C1 segment of cervical spinal cord (tissue), 14 donors: ENCODE measurements around the gene RHOD.

Experiments used
- DNase-seq, 14 donors: peaks; one replicate each; lab custom pipeline; 2025; lab: John Stamatoyannopoulos, UW

The RHOD gene

DNA sequence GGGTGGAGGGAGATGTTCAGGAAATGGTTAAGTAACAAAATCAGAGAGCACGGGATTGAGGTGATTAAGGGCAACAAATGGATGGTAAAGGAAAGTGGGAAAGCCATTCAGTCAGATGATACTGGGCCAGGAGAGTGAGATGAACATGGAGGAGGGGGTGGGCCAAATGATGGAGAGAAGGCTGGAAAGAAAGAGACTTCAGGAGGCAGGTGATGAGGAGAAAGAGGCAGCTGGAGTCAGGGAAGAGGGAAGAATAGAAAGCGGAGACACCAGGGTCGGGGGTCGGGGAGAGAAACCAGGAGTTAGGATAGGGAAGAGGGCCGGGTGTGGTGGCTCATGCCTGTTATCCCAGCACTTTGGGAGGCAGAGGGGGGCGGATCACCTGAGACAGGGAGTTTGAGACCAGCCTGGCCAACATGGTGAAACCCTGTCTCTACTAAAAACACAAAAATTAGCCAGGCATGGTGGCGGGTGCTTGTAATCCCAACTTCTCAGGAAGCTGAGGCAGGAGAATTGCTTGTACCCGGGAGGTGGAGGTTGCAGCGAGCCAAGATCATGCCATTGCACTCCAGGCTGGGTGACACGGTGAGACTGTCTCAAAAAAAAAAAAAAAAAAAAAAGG, 57.7 kb downstream of the RHOD start:
- DNase-seq, result no peak

DNA sequence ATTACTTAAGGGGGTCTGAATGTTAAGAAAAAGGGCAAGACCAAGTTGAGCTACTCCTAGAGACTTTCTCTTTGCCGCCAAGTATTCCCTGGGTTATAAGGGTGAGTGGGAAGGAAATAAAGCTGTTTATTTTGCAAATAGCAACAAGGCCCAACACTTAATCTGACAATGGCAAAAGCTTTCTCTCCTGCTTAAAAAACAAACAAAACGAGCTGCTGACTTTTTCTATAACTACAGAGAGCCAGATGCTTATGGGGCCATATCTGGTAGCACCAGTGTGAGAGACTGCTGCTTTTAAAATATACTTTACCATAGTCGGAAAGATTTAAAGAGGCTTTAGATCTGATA, 60.1 kb downstream of the RHOD start:
- no peak for DNase-seq

DNA sequence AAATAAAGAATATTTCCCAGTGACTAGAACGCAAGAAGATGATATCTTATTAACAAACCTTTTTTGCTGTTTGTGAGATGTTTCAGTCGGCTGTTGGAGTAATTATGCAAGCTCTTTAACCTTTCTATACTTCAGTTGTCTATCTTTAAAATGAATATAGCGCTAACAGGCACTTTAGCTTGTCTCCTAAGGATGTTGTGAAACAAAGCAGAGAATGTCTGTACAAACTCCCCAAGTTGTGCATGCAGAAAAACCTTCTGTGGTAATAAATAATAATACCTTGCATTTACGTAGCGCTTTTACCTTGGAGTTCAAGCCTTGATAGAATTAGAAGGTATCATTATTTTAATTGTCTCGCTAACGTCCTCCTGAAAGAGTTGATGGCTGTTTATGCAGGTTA, 60.5 kb downstream of the RHOD start:
- no peak for DNase-seq

DNA sequence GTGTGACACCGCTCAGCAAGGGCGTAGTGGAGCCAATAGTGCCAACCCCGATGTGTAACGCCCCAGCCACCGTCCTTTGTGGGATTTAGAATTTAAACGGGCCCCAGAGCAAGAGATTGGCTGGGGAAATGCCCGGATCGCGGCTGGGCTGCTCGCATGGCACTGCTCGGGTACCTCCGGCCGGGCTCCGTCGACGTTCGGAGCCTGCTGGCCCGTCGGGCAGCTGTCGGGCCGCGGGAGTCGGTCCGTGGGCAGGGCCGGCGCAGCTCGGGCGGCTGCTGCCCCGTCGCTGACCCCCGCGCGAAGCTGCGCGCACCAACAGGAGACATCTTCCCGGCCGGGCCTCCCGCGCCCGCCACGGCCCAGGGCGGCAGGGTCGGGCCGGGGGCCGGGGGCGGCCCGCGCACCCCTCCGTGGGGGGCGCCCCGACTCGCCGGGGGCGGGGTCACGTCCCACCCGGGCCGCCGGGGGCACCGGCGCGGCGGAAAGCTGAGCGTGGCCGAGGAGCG, 61.1 kb downstream of the RHOD start:
- DNase-seq, result peak in 6 of 14 donors; percentile 11 to 42 (median 36)

DNA sequence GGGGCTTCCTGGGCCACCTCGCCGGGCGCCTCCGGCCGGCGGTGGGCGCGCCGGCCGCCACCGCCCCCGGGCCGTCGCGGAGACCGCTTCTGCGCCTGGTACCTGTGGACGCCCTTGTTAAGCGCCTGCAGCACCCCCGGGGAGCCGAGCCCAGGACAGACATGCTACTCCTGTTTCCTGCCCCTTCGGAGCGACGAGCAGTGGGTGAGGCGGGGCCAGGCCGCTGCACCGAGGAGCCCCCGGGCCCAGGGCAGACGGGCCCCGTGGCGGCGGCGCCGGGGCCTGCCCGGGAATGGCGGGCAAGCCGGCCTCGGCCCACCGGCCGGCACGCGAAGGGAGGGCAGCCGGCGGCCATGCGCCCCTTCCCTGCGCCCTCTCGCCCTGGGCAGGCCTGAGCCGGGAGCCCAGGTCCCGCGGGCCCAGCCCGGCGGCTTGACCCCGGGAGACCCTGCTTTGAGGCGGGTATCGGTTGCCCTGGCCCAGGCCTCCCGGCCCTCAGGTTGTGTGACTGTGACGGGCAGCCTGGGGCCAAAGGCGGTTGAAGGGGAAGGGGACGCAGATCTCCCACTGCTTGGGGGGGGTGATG, 61.6 kb downstream of the RHOD start:
- peak in 8 of 14 donors; percentile 34 to 65 (median 50) for DNase-seq

DNA sequence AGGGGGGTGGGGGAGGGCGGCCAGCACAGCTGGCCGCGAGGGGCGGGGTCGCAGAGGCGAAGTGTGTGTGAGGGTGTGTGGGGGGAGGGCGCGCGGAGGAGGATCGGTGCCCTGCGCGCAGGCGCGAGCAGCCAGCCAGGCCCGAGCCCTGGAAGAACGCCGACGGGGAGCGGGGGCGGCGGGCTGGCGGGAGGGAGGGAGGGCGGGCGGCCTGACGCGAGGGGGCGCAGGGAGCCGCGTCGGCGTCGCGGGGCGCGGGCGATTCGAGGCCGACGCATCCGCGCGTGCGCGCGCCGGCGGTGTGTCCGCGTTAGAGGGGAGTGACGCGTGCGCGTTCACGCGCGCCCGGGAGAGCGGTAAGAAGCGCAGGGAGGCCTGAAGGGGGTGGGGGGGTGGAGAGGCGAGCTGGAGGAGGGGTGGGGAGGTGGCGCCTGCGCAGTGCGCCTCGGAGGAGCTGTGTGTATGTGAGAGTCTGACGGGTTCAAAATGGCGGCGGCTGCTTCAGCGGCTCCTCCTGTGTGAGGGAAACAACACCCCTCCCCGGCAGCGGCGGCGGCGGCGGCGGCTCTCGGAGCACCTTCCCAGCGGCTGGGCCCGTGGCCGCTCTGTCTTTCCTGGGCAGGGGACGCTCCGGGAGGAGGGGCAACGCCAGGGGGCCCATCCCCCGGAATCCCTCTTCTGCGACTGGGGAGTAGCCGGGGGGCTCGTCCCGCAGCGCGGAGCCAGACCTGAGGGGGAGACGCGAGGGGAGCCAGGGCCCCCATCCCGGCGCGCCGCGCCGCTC, 62.3 kb downstream of the RHOD start, which contains the start of gene KDM2A:
Gene KDM2A, plus strand, starts transcription at position 463 of the 784 bp plus-strand sequence. CDS start 2,054 bp downstream, outside the sequence.
- DNase-seq, result peak; percentile 88 to 100 (median 98)

DNA sequence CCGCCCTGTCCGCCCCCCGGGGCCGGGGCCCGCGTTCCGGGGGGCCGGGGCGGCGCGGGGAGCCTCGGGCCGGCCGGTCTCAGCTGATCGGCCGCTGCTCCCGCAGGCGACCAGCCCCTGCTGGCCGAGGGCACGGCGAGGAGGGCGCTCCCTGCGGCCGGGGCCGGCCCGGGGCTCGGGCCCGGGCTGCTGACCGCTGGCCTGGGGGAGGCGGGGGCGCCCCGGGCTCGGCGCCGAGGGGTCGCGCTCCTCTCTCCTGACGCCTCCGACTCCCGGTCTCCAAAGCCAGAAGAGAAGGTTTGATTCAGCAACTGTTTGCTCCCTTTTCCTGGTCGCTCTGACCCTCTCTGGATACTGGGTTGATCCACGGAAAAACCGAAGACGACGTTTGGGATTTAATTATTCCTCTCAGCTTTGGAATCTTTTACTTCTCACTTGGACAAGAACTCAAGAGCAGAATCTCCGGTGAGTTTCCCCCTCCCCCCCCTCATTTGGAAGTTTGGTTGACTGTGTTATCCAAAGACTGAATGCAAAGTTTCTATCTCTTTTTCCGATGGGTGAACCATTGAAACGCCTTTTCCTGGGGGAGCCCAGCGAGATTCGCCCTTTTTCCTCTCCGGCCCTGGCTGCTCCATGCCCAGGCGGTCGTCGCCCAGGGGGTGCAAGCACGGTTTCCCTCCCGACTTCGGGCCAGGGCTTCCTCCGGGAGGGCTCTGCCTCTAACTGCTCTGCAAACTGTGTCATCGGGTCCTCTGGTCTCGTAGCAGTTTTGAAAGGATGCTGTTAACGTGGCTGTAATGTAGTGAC, 63.1 kb downstream of the RHOD start:
- peak in 10 of 14 donors; percentile 12 to 69 (median 37) for DNase-seq

DNA sequence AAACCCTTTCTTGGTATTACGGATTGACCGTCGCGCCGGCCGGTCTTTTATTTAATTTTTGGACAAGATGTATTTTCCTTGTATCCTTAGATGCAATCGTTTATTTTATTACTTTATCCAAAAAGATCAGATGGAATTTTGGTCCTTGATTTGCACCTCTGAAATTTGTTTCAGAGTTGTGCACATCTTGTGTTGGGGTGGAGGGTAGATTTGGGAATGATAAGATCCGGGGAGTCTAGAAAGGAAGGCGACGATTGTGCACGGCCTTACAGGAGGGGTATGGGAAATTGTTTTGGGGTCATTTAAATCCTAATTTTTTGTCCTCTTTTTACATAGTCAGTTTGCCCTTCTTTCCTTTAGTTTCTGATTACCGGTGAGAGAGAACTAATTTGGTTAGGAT, 63.8 kb downstream of the RHOD start:
- DNase-seq, result no peak

DNA sequence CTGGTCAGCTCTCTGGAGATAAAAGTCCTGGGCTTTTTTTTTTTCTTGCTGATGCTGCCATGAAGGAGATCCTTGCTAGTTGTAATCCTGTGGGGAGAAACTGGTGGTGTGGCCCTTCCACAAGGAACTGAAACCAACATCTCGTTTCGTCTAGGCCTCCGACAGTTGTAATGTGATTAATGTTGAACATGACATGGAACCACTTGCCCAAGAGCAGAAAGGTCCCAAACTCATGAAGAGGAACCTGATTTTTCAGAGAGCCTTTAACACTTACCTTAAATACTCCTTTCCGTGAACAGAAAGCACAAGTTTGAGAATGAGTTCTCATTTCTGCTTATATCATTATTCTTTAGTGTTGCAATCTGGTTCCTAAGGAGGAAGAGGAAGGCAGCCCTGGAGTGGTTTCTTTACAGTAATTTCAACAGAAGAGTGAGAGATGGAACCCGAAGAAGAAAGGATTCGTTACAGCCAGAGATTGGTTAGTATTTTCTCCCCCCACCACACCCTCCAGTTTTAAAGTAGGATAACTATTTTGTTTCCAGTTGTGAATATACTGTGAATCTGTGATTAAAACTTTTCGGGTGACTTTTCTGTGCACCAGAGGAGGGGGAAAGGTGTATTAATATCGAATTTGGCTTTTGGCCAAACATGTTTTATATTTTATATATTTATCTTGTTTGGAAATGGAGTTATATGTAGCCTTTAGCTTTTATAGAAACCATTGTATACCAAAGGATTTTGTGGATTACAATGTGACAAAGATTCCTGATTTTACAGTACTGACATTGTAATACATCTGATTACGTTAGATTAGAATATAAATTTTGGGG, 64.4 kb downstream of the RHOD start:
- peak in 7 of 14 donors; percentile 5 to 38 (median 9) for DNase-seq
